HUES48 (cell line): ENCODE data around the gene KPNA6.

Experiments
- H3K27ac ChIP-seq: one replicate; pipeline ENCODE4 v1.7.0; 2013; ENCODE audit warnings: low read depth, low read length, inconsistent platforms
- H3K27me3 ChIP-seq: 2 replicates; pipeline ENCODE4 v1.6.1; 2013; ENCODE audit warnings: mild to moderate bottlenecking, low read length; ENCODE audit not compliant: control insufficient read depth, insufficient read depth
- H3K36me3 ChIP-seq: 2 replicates; pipeline ENCODE4 v1.6.1; 2013; ENCODE audit warnings: low read length; ENCODE audit not compliant: control insufficient read depth, insufficient read depth
- H3K4me1 ChIP-seq: 2 replicates; pipeline ENCODE4 v1.6.1; 2013; ENCODE audit warnings: mild to moderate bottlenecking, low read length; ENCODE audit not compliant: control insufficient read depth, insufficient read depth
- H3K4me3 ChIP-seq: 2 replicates; pipeline ENCODE4 v1.5.1; 2013; ENCODE audit warnings: mild to moderate bottlenecking, low read depth, low read length
- H3K9ac ChIP-seq: 2 replicates; pipeline ENCODE4 v1.6.1; 2013; ENCODE audit warnings: mild to moderate bottlenecking, low read depth, low read length, moderate library complexity
- H3K9me3 ChIP-seq: 2 replicates; pipeline ENCODE4 v1.6.1; 2013; ENCODE audit warnings: low read length; ENCODE audit not compliant: control insufficient read depth, insufficient read depth

The KPNA6 gene

GRCh38 chr1:32179193-32179442 lies 71.3 kb downstream of the KPNA6 start:
- no peaks in the 10 kb centered on the region for H3K9me3 ChIP-seq
- H3K36me3 ChIP-seq: peaks cover 40% of the 10 kb centered on the region
- H3K27me3 ChIP-seq: no peaks in the 10 kb centered on the region
- H3K4me3 ChIP-seq: peak overlapping the region; percentile 72
- peak overlapping the region; percentile 94 for H3K27ac ChIP-seq
- H3K4me1 ChIP-seq: peaks cover 19% of the 10 kb centered on the region
- H3K9ac ChIP-seq: peak overlapping the region; percentile 46

- H3K9me3 ChIP-seq: no peaks in the 10 kb centered on the region
- H3K4me3 ChIP-seq: peak within 1 kb of the TSS; percentile 72
- H3K27ac ChIP-seq: peak within 1 kb of the TSS; percentile 94
- peaks cover 19% of the 10 kb centered on the region for H3K4me1 ChIP-seq
- H3K27me3 ChIP-seq: no peaks in the 10 kb centered on the region
- H3K36me3 ChIP-seq: peaks cover 40% of the 10 kb centered on the region
- peak within 1 kb of the TSS; percentile 61 for H3K9ac ChIP-seq
Measured at GRCh38 chr1:32179443-32180185, 71.8 kb downstream of the KPNA6 start, which contains the start of gene TXLNA. TSS of gene TXLNA (plus strand) at chr1:32179675. CDS start at chr1:32180346, 671 bp downstream.

GRCh38 chr1:32180186-32181060 lies 72.6 kb downstream of the KPNA6 start:
- peak overlapping the region; percentile 94 for H3K27ac ChIP-seq
- peaks cover 41% of the 10 kb centered on the region for H3K36me3 ChIP-seq
- peak overlapping the region; percentile 61 for H3K9ac ChIP-seq
- peaks cover 19% of the 10 kb centered on the region for H3K4me1 ChIP-seq
- H3K27me3 ChIP-seq: no peaks in the 10 kb centered on the region
- H3K4me3 ChIP-seq: peak overlapping the region; percentile 72
- H3K9me3 ChIP-seq: no peaks in the 10 kb centered on the region

- no peak overlapping the region for H3K9ac ChIP-seq
- H3K4me3 ChIP-seq: peak overlapping the region; percentile 72; the same call in 1 of the 2 replicates
- no peaks in the 10 kb centered on the region for H3K27me3 ChIP-seq
- peaks cover 19% of the 10 kb centered on the region for H3K4me1 ChIP-seq
- H3K9me3 ChIP-seq: no peaks in the 10 kb centered on the region
- H3K27ac ChIP-seq: no peak overlapping the region
- peaks cover 47% of the 10 kb centered on the region for H3K36me3 ChIP-seq
Measured at GRCh38 chr1:32181065-32181464, 73.2 kb downstream of the KPNA6 start.

GRCh38 chr1:32181563-32181962 lies 73.7 kb downstream of the KPNA6 start:
- Histone ChIP-seq H3K4me1 (peaks cover 19% of the 10 kb centered on the region), H3K4me3 (no peak overlapping the region), H3K27ac (no peak overlapping the region), H3K9me3 (no peaks in the 10 kb centered on the region), H3K27me3 (no peaks in the 10 kb centered on the region), H3K36me3 (peaks cover 52% of the 10 kb centered on the region), H3K9ac (no peak overlapping the region)

GRCh38 chr1:32182060-32182459 lies 74.2 kb downstream of the KPNA6 start:
- Histone ChIP-seq H3K9me3 (no peaks in the 10 kb centered on the region), H3K4me3 (no peak overlapping the region), H3K9ac (no peak overlapping the region), H3K27ac (no peak overlapping the region), H3K4me1 (peaks cover 19% of the 10 kb centered on the region), H3K27me3 (no peaks in the 10 kb centered on the region), H3K36me3 (peaks cover 57% of the 10 kb centered on the region)

GRCh38 chr1:32184650-32185049 lies 76.8 kb downstream of the KPNA6 start:
- peaks cover 4% of the 10 kb centered on the region; the same call in 1 of the 2 replicates for H3K4me1 ChIP-seq
- H3K27ac ChIP-seq: no peak overlapping the region
- peaks cover 82% of the 10 kb centered on the region for H3K36me3 ChIP-seq
- H3K9me3 ChIP-seq: no peaks in the 10 kb centered on the region
- H3K9ac ChIP-seq: no peak overlapping the region
- no peak overlapping the region for H3K4me3 ChIP-seq
- H3K27me3 ChIP-seq: no peaks in the 10 kb centered on the region

GRCh38 chr1:32186077-32186476 lies 78.2 kb downstream of the KPNA6 start:
- Histone ChIP-seq H3K9ac (no peak overlapping the region), H3K9me3 (no peaks in the 10 kb centered on the region), H3K36me3 (peaks cover 91% of the 10 kb centered on the region), H3K27me3 (no peaks in the 10 kb centered on the region), H3K4me3 (no peak overlapping the region), H3K27ac (no peak overlapping the region), H3K4me1 (no peaks in the 10 kb centered on the region)

GRCh38 chr1:32186491-32186890 lies 78.6 kb downstream of the KPNA6 start:
- Histone ChIP-seq H3K4me3 (no peak overlapping the region), H3K27me3 (no peaks in the 10 kb centered on the region), H3K9me3 (no peaks in the 10 kb centered on the region), H3K4me1 (no peaks in the 10 kb centered on the region), H3K27ac (no peak overlapping the region), H3K36me3 (peaks cover 91% of the 10 kb centered on the region), H3K9ac (no peak overlapping the region; the same call in 1 of the 2 replicates)

- H3K9ac ChIP-seq: no peak overlapping the region
- no peaks in the 10 kb centered on the region for H3K9me3 ChIP-seq
- no peaks in the 10 kb centered on the region for H3K4me1 ChIP-seq
- no peak overlapping the region for H3K4me3 ChIP-seq
- peaks cover 91% of the 10 kb centered on the region for H3K36me3 ChIP-seq
- H3K27ac ChIP-seq: no peak overlapping the region
- no peaks in the 10 kb centered on the region for H3K27me3 ChIP-seq
Measured at GRCh38 chr1:32187850-32188249, 80.0 kb downstream of the KPNA6 start.
